C4-2B (cell line): ENCODE results near the gene GNAL.

ENCODE experiments used
- H3K27ac ChIP-seq: fragments of 450-650 bp; 2 replicates; pipeline ENCODE4 v1.5.1; 2017
- ZFX ChIP-seq: fragments of 450-650 bp; IDR thresholded peaks from 2 replicates; pipeline ENCODE4 v1.6.1; 2017
- TF ChIP-seq, protein P1 (sequence below): fragments of 450-650 bp; conservative IDR thresholded peaks from 2 replicates; pipeline ENCODE4 v1.5.1; 2017; ENCODE audit warnings: mild to moderate bottlenecking

The GNAL gene

GRCh38 chr18:11747286-11747685, 58.2 kb downstream of the GNAL start:
- no peak overlapping the region for H3K27ac ChIP-seq
- TF ChIP-seq ZFX = no peak
- TF ChIP-seq, protein P1, sequence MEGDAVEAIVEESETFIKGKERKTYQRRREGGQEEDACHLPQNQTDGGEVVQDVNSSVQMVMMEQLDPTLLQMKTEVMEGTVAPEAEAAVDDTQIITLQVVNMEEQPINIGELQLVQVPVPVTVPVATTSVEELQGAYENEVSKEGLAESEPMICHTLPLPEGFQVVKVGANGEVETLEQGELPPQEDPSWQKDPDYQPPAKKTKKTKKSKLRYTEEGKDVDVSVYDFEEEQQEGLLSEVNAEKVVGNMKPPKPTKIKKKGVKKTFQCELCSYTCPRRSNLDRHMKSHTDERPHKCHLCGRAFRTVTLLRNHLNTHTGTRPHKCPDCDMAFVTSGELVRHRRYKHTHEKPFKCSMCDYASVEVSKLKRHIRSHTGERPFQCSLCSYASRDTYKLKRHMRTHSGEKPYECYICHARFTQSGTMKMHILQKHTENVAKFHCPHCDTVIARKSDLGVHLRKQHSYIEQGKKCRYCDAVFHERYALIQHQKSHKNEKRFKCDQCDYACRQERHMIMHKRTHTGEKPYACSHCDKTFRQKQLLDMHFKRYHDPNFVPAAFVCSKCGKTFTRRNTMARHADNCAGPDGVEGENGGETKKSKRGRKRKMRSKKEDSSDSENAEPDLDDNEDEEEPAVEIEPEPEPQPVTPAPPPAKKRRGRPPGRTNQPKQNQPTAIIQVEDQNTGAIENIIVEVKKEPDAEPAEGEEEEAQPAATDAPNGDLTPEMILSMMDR = no peak

DNA sequence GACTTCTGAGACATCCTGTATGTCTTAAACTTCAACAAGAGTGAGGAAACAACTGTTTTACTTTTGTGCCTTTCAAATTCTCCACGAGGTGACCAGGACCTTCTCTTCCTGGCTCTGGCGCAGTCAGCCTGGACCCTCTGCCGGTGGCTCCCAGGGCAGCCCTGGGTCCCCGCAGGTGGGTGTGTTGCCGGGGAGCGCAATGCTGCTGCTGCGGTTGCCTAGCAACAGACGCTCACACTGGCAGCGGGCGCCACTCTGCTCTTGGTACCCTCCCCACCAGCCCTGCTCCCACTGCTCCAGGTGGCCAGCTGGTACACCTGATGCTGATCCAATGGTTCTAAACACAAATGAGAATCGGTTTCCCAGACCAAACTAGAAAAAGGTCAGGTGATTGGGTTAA, 58.7 kb downstream of the GNAL start:
- H3K27ac ChIP-seq = no peak overlapping the region
- TF ChIP-seq, protein P1 = no peak
- no peak for TF ChIP-seq ZFX

- TF ChIP-seq, protein P1 = no peak
- no peak for TF ChIP-seq ZFX
Measured at GRCh38 chr18:11749305-11749704, 60.2 kb downstream of the GNAL start.

GRCh38 chr18:11750171-11750570, 61.1 kb downstream of the GNAL start:
- TF ChIP-seq ZFX = no peak
- TF ChIP-seq, protein P1 = no peak
- H3K27ac ChIP-seq = no peak overlapping the region

More at GRCh38 chr18:11749305-11749704, 60.2 kb downstream of the GNAL start:
- H3K27ac ChIP-seq = no peak overlapping the region

DNA sequence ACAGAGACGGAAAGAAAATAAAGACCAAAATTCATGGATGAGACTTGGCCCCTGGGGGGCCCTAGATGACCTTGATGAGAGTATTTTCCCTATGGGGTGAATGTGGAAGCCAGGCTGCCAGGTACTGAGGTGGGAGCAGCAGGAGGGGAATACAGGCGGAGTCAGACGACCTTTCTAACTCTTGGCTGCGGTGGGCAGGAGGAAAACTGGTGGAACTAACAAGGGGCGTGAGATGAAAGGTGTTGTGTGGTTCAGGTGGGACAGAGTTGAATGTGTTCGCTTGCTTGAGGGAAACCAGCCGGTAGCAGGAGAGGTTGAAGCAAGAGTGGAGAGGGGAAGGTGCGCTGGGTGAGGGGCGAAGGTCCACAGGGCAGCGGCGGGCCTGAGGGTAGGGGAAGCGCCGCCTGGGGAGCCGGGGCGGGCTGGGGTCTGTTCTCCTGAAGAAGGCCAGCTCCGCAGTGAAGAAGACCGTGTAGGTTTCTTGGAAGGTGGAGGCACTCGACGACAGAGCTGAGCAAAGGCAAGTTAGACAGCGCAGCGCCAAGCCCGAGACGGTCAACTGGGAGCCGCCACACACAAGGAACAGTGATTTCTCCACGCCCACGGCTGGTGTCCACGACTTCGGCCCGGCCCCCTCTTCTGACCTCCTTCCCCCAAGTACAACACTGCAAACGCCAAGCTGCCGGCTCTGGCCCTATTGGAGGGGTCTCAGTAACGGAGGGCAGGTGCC, 61.7 kb downstream of the GNAL start:
- H3K27ac ChIP-seq = no peak overlapping the region
- no peak for TF ChIP-seq ZFX
- TF ChIP-seq, protein P1 = no peak

DNA sequence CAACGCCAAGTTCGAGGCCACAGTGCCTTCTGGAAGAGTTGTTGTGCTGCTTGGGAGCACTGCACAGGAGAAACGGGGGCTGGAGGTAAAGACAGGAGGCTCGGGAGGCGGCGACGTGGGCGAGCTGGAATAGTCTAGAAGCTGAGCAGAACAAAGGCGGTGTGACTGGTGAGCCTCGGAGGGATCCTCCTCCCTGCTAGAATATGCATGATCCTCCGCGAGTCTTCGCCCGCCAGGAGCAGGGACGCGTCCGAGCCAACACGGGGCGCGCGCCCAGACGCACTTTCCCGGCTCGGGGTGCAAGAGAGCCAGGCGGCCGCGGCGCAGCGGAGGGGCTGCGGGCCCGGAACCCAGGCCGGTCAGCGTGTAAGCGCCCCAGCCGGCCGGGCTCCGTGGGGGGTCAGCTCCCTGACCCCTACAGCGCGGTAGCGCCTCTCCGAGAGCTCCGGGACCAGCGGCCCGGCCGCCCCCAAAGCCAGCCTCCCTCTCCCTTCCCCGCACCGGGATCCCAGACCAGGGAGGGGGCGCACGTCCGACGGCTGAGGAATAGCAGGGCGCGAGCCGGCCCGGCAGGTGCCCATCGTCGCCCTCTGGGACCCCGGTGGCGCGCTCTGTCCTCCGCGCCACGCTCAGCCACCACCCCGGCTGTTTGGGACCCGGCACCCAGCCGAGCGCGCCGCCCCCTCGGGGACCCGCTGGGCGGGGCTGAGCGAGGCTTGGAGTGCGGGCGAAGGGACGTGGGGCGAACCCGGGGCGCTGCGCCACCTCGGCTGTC, 62.5 kb downstream of the GNAL start:
- H3K27ac ChIP-seq = no peak overlapping the region
- TF ChIP-seq, protein P1 = no peak
- TF ChIP-seq ZFX = no peak
